Smooth muscle cell of the pulmonary artery (primary cell): ENCODE measurements around the gene C4orf54. TPM values are rescaled to one million over a fixed set of nuclear protein-coding genes. Genes with fewer than 3 reads are reported as not detected.

Source experiments
- total RNA-seq: library from RNA; depleted of rRNA; stranded (reverse); fragments of >200 nt; gene quantifications from 2 replicates; pipeline ENCODE4 v1.2.3, GENCODE V29; 2014

C4orf54 gene
- not detected in 2 replicates for total RNA-seq

GRCh38 chr4:99657798-99658197, at the start of gene C4orf54:
TSS of gene C4orf54 (minus strand) at chr4:99657828. CDS start at chr4:99654648, 3,180 bp downstream.

Other genes starting within 250 kb of the C4orf54 start
- gene ADH7, start 222.5 kb downstream of the C4orf54 start, total RNA-seq: not detected in 2 replicates
- not detected in 2 replicates for gene C4orf17, start 146.8 kb downstream of the C4orf54 start, total RNA-seq
- 5.8 and 7.4 TPM in 2 replicates for gene TRMT10A, start 93.8 kb downstream of the C4orf54 start, total RNA-seq
- gene MTTP, start 83.0 kb downstream of the C4orf54 start, total RNA-seq: 0.33 TPM in 1 of 2 replicates, not detected in the other
- gene DAPP1, start 159.0 kb upstream of the C4orf54 start, total RNA-seq: not detected in 2 replicates
- gene LAMTOR3, start 236.6 kb upstream of the C4orf54 start, total RNA-seq: 36.8 and 42.2 TPM in 2 replicates